ENCODE results near the gene TAOK2. TPM values are rescaled to one million over a fixed set of nuclear protein-coding genes. Genes with fewer than 3 reads are reported as not detected.

Gene TAOK2
- total and polyA plus RNA-seq, 2 of the 13 experiments (the other 11 are each of a cell fraction or from before 2014, with no cell fraction given), result 17.4 to 43.2 TPM

DNA sequence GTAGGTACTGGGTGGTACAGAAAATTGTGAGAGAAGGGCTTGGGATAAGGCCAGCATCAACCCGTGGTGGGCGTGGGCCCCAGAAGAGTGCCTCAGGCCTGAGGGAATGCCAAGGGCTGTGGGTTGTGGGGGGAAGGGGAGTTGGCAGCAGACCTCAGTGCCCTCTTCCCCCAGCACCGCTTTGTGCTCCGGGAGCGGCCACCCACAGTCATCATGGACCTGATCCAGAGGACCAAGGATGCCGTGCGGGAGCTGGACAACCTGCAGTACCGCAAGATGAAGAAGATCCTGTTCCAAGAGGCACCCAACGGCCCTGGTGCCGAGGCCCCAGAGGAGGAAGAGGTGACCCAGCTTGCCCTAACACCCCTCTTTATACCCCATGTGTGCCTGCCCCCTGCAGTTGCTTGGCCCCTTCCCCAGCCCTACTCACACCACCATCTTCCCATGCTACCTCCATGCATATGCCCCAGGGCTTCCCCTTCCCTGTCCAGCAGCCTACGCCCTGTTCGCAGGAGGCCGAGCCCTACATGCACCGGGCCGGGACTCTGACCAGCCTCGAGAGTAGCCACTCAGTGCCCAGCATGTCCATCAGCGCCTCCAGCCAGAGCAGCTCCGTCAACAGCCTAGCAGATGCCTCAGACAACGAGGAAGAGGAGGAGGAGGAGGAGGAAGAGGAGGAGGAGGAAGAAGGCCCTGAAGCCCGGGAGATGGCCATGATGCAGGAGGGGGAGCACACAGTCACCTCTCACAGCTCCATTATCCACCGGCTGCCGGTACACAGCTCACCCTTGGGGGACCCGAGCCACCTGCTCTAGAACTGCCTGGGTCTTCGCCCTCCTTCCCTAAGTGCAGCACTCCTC is 9.1 kb downstream of the TAOK2 start:
- Histone ChIP-seq H2AFZ (ENCODE audit: low read length) (no peak overlapping the region), H3K9me3 (ENCODE audit: low read length) (no peaks in the 10 kb centered on the region), H3K27ac (ENCODE audit: extremely low read length, insufficient read depth, low read length) (no peak overlapping the region), H3K4me2 (ENCODE audit: low read depth, low read length) (no peak overlapping the region), H3K9ac (ENCODE audit: insufficient read depth, low read depth, low read length) (no peak overlapping the region), H3K36me3 (replicated peaks in 1 of 2; ENCODE audit: control insufficient read depth in 1 of 2, insufficient read depth in 2 of 2, low read length in 2 of 2) (peaks cover 72 to 100% of the 10 kb centered on the region in 2 experiments), H3K79me2 (ENCODE audit: insufficient read depth, low read length) (no peaks in the 10 kb centered on the region), H3K4me3 (replicated peaks in 1 of 3; ENCODE audit: insufficient read depth in 1 of 3, low read depth in 2 of 3, low read length in 3 of 3) (no peak overlapping the region), H4K20me1 (ENCODE audit: insufficient read depth, low read length) (no peaks in the 10 kb centered on the region), H3K27me3 (ENCODE audit: control insufficient read depth in 1 of 2, insufficient read depth in 2 of 2, low read length in 2 of 2) (no peaks in the 10 kb centered on the region), H3K4me1 (ENCODE audit: insufficient read depth, low read length) (no peaks in the 10 kb centered on the region)
- in situ Hi-C loops (cut with HindIII; ENCODE audit: extremely low pct_ligation_motif_present, low pct_unique_long_range_greater_than_20kb), result no loop called here
- POLR2A ChIA-PET, result no interaction called here
- 97% methylated on average over 23 of the region's 24 CpGs for WGBS (ENCODE audit: low lambda C conversion rate)
- CTCF ChIA-PET (ENCODE audit: low intra/inter-chr PET ratio, low total read pairs), result no interaction called here
- BruUV-seq (replicated peaks), result no TSS peak
- FAIRE-seq (no peak), ATAC-seq (no peak), DNase-seq (ENCODE audit: low spot score) (no peak)
- intact Hi-C loops (cut with micrococcal nuclease; ENCODE audit: unreplicated experiment), result no loop called here
- TF ChIP-seq AGO2 (optimal IDR thresholded peaks at IDR 0.05; ENCODE audit: low read depth, low read length), result peak; percentile 48
- peak; percentile 31; the same call in 1 of the 2 replicates for TF ChIP-seq RBFOX2 (IDR thresholded peaks at IDR 0.05; ENCODE audit: low read depth, low read length)
- no peak for TF ChIP-seq CC2D1A (CRISPR knock-in tag; IDR thresholded peaks at IDR 0.05)

DNA sequence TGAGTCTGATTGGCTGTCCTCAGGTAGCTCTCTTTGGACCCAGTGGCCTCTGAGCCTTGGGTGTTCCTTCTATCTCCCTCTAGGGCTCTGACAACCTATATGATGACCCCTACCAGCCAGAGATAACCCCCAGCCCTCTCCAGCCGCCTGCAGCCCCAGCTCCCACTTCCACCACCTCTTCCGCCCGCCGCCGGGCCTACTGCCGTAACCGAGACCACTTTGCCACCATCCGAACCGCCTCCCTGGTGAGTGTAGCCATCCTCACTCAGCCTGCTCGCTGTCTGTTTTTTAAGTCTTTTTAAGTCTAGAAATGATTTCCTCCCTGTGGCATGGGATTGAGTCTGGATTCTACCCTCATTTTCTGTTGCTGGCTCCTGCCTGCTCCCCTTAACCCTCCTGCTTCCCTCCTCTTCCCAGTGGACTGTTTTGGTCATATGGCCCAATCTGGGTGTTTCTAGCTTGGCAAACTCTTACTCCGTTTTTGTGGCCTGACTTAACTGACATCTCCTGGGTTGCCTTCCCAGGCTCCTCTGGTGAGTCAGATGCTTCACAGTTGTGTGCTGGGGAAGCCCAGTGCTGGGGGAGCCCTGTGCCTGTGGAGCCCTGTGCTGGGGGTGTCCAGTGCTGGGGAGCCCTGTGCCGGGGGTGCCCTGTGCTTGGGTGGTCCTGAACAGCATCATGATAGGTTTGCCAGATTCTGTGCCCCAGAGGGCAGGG is 9.9 kb downstream of the TAOK2 start:
- ATAC-seq, result no peak
- TF ChIP-seq, protein P1, sequence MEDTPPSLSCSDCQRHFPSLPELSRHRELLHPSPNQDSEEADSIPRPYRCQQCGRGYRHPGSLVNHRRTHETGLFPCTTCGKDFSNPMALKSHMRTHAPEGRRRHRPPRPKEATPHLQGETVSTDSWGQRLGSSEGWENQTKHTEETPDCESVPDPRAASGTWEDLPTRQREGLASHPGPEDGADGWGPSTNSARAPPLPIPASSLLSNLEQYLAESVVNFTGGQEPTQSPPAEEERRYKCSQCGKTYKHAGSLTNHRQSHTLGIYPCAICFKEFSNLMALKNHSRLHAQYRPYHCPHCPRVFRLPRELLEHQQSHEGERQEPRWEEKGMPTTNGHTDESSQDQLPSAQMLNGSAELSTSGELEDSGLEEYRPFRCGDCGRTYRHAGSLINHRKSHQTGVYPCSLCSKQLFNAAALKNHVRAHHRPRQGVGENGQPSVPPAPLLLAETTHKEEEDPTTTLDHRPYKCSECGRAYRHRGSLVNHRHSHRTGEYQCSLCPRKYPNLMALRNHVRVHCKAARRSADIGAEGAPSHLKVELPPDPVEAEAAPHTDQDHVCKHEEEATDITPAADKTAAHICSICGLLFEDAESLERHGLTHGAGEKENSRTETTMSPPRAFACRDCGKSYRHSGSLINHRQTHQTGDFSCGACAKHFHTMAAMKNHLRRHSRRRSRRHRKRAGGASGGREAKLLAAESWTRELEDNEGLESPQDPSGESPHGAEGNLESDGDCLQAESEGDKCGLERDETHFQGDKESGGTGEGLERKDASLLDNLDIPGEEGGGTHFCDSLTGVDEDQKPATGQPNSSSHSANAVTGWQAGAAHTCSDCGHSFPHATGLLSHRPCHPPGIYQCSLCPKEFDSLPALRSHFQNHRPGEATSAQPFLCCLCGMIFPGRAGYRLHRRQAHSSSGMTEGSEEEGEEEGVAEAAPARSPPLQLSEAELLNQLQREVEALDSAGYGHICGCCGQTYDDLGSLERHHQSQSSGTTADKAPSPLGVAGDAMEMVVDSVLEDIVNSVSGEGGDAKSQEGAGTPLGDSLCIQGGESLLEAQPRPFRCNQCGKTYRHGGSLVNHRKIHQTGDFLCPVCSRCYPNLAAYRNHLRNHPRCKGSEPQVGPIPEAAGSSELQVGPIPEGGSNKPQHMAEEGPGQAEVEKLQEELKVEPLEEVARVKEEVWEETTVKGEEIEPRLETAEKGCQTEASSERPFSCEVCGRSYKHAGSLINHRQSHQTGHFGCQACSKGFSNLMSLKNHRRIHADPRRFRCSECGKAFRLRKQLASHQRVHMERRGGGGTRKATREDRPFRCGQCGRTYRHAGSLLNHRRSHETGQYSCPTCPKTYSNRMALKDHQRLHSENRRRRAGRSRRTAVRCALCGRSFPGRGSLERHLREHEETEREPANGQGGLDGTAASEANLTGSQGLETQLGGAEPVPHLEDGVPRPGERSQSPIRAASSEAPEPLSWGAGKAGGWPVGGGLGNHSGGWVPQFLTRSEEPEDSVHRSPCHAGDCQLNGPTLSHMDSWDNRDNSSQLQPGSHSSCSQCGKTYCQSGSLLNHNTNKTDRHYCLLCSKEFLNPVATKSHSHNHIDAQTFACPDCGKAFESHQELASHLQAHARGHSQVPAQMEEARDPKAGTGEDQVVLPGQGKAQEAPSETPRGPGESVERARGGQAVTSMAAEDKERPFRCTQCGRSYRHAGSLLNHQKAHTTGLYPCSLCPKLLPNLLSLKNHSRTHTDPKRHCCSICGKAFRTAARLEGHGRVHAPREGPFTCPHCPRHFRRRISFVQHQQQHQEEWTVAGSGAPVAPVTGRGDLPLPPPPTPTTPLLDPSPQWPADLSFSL (CRISPR knock-in tag; IDR thresholded peaks at IDR 0.05), result no peak
- no peak for TF ChIP-seq ZNF180 (CRISPR knock-in tag; IDR thresholded peaks at IDR 0.05; ENCODE audit: borderline replicate concordance, low read depth)
- TF ChIP-seq HNF4A (CRISPR knock-in tag; IDR thresholded peaks at IDR 0.05), result no peak
- no peak for TF ChIP-seq PHF21A (CRISPR knock-in tag; IDR thresholded peaks at IDR 0.05)
- no peak for TF ChIP-seq ZNF629 (CRISPR knock-in tag; conservative IDR thresholded peaks at IDR 0.05)

More for the DNA sequence above, 9.9 kb downstream of the TAOK2 start:
- H3K36me3 ChIP-seq (replicated peaks in 1 of 2; ENCODE audit: control insufficient read depth in 1 of 2, insufficient read depth in 2 of 2, low read length in 2 of 2), result peaks cover 71 to 100% of the 10 kb centered on the region in 2 experiments
- H3K4me2 ChIP-seq (ENCODE audit: low read depth, low read length), result no peak overlapping the region
- no TSS peak for BruUV-seq (replicated peaks)
- DNase-seq (ENCODE audit: low spot score) (no peak), FAIRE-seq (no peak)
- H2AFZ ChIP-seq (ENCODE audit: low read length), result no peak overlapping the region
- no peaks in the 10 kb centered on the region for H4K20me1 ChIP-seq (ENCODE audit: insufficient read depth, low read length)
- intact Hi-C loops (cut with micrococcal nuclease; ENCODE audit: unreplicated experiment) (no loop called here), in situ Hi-C loops (cut with HindIII; ENCODE audit: extremely low pct_ligation_motif_present, low pct_unique_long_range_greater_than_20kb) (no loop called here)
- no peaks in the 10 kb centered on the region for H3K9me3 ChIP-seq (ENCODE audit: low read length)
- H3K4me3 ChIP-seq (replicated peaks in 1 of 3; ENCODE audit: insufficient read depth in 1 of 3, low read depth in 2 of 3, low read length in 3 of 3), result no peak overlapping the region
- H3K4me1 ChIP-seq (ENCODE audit: insufficient read depth, low read length), result no peaks in the 10 kb centered on the region
- POLR2A ChIA-PET, result no interaction called here
- H3K27ac ChIP-seq (ENCODE audit: extremely low read length, insufficient read depth, low read length), result no peak overlapping the region
- H3K27me3 ChIP-seq (ENCODE audit: control insufficient read depth in 1 of 2, insufficient read depth in 2 of 2, low read length in 2 of 2), result no peaks in the 10 kb centered on the region
- CTCF ChIA-PET (ENCODE audit: low intra/inter-chr PET ratio, low total read pairs), result no interaction called here
- no peak overlapping the region for H3K9ac ChIP-seq (ENCODE audit: insufficient read depth, low read depth, low read length)
- no peaks in the 10 kb centered on the region for H3K79me2 ChIP-seq (ENCODE audit: insufficient read depth, low read length)
- 93% methylated on average over 11 of the region's 12 CpGs for WGBS (ENCODE audit: low lambda C conversion rate)

All from HepG2 (cell line).